GM21825 (cell line): ENCODE measurements around the gene CCDC92B.
"Not testable (repeated sequence)": the region's sequence is repeated elsewhere in the genome, so short reads cannot be mapped to it uniquely, and the experiment has no call there.

ENCODE experiments used
- ATAC-seq: cut with Tn5 transposase; IDR thresholded peaks from one replicate; pipeline ENCODE4 v1.9.1; 2021; ENCODE audit warnings: mild to moderate bottlenecking, moderate library complexity; ENCODE audit not compliant: unreplicated experiment

The CCDC92B gene

DNA sequence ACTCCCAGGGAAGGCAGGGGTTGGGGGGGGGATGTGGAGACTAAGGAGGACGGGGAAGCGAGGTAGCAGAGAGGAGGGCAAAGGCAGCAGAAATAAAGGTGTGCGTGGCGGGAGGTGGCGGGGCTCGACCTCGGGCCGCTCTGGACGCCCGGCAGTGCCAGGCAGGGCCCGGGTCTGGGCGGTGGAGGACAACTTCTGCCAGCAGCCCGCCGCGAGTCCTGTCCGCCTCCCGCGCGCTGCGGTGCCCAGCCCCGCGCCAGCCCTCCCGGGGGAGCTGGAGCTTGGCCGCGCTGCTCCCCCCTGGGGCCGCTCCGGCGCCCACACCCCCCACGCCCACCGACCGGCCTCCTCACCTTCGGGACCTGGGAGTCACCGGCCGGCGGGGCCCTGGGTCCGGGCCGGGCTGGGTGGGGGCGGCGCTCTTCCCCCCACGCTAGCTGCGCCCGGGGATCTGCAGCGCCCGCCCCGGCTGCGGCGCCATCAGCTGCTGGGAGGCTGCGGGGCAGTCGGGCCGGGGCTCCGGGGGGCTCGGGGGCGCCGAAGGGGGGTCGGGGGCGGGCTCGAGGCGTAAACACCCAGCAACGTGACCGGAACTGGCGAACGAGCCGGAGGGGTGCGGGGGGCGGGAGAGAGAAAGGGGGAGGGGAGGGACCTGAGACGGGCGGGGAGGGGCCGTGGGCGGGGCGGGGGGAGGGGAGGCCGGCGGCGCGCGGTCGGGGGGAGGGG lies at the start of gene CCDC92B:
CCDC92B (minus strand) TSS at position 595 of the 726 bp plus-strand sequence. CDS start 14,507 bp downstream, outside the sequence.
- no peak for ATAC-seq

DNA sequence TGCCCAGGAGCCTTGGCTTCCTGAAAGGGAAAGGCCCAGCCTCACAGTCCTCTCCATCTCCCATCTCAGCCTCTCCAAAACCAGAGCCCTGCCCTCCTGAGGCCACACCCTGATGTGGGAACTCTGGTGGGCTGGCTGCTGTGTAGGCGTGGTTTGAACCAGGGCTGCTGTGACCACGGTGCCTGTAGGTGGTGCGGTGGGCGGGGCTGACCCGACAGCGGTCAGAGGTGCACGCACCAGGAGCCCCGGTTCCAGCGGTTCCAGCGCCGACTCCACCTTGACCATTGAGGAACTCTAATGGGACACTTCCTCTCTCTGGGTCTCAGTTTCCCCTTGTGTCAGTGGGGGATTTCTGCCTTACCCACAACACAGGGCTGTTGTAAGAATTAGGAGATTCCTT lies 49.2 kb upstream of the CCDC92B start:
- ATAC-seq, result no peak

DNA sequence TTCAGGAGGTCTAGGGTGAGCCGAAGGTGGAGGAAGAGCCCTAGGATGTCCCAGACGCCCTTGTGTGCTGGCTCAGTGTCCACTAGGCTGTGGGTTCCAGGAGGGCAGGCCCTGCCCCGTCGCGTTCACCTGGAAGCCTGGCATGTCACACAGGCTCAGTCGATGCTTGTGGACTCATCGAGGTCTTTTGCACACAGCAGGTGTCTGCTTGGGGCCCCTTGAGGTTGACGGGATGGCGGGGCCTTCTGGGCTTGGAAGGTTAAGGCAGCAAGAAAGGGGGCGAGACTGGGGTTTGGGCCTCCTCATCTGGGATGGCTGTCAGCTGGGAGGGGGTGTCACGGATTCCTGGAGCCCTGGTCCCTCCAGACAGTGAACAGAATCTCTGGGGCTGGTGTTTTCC lies 48.7 kb upstream of the CCDC92B start:
- no peak for ATAC-seq

DNA sequence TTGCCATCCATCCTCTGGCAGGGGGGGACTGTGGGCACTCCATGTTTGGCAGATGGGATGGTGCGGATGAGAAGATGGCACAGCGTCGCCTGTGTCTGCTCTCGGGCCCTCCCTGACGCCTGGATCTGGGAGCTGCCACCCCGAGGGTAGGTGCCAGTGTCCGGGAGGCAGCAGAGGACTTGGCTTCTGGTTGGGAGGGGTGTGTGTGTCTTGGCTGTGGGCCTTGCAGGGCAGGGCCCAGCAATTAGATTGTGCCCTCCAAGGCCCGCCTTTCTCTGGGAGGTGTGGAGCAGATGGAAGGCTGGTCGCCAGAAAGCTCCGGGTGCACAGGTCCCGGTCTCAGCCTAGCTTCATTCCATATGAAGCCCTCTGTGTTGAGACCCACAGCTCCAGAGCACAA lies 48.2 kb upstream of the CCDC92B start:
- no peak for ATAC-seq

DNA sequence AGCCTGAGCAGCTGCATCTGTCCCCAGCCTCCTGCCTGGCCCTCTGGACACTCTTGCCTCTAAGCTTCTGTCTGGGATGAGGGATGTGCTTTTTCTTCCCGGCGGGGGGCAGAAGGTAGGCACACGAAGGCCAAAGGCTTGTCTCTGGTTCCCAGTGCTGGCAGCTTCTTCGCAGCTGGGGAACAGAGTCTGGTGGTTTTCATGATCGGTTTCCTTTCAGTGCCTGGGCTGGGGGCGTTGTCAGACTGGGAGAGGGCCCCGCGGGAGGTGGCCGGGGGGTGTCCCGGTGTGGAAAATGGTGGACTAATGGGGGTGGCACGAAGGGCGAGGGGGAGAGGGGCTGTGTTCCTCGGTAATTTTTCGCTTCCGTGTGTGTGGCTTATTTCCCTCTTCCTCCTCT lies 47.8 kb upstream of the CCDC92B start:
- no peak for ATAC-seq

DNA sequence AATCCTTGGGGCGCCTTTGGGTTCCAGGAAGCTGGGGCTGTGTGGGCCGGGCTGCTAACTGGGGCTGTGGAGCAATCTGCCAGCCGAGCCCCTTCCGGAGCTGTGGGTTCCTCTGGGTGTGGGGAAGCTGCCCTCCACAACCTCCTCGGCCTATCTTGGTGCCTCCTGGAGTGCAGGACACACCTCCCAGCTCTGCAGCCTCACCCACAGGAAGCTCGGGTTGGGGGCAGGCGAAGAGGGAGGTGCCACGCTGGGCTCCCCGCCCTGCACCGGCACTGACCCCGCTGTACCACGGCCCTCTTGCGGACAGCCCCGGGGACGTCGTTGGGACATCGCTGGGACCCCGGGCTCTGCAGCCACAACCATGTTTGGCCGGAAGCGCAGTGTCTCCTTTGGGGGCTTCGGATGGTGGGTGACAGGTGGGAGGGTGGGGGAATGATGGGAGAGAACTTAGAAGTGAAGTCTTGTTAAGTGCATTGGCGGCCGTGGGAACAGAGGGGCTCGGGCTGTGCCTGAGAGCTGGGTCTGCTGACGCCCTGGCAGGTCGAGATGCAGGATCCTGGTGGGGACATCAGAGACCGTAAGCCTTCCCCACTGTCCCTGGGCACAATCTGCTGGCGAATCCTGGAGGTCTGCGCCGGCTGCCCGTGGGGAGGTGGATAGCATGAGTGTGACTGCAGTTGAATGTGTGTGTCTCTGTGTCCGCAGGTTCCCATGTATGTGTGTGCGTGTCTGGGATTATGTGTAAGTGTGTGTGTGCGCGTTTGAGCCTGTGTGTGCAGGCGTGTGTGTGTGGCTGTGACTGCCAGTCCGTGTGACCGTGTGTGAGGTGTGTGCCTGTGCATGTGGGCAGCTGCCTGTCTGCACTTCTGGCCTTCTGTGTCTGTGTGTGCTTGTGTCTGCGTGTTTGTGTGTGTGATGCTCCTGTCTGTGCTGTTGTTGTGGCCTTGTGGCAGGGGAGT lies 47.0 kb upstream of the CCDC92B start, which contains the start of gene RAP1GAP2:
RAP1GAP2 (plus strand) TSS at position 275 of the 962 bp plus-strand sequence; CDS start at position 365, 90 bp downstream.
- ATAC-seq, result no peak

DNA sequence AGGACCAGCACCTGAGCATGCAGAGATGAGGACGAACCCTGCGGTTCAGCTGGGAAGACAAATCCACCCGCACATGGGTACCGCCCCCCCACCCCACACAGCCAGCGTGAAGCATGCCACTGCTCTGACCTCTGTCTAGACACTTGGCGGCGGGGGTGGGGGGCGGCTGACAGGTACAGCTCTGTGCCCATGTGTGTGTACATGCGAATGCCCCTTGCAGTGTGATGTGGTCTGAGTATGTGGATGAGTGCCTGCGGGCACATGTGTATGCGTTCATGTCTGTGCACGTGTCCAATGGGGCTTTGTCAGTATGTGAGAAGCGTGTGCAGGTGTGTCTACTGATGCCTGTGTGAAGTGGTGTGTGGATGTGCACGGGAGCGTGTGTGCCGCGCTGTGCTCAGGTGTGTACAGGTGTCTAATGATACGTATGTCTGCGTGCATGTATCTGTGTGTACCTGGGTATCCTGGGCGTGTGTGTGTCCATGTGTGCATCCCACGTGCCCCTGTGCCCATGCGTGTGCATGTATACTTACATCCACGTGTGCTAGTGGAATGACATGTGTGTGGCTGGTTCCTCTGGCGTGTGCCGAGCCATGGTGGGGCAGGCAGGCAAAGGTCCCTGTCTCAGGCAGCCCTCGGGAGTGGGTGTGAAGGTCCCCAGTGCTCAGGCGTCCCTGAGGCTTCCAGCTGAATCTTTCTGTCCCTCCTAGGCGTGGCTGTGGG lies 46.1 kb upstream of the CCDC92B start:
- ATAC-seq, result no peak

DNA sequence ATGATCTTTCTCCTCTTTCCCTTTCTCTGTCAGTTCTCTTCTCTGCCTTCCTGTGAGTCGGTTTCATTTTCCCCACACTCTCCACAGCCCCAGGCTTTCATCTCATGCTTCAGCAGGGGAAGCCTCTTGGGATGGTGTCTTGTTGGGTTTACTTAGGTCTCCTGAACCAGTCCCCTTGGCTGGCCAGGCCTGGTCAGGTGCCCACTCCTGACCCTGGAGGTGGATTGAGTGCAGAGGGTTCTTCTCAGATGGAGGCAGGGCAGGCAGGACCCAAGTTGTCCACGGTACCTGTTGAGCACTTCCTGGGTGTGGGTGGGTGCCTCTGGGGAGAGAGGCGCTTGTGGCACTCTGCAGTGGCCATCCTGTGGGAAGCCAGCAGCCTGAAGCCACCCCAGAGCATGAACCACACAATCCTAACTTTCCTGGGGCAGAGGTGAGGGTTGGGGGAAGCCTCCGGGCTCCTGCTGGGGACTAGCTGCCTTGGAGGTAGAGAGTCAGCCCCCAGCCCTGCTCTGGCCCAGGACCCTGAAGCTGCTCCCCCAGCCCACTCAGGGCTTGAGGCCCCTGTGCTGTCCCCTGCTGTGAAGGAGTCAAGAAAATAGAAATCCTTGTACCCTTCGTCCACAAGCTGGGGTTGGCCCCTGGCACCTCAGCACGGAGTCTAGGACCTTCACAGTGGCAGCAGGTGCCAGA lies 44.8 kb upstream of the CCDC92B start:
- no peak for ATAC-seq

DNA sequence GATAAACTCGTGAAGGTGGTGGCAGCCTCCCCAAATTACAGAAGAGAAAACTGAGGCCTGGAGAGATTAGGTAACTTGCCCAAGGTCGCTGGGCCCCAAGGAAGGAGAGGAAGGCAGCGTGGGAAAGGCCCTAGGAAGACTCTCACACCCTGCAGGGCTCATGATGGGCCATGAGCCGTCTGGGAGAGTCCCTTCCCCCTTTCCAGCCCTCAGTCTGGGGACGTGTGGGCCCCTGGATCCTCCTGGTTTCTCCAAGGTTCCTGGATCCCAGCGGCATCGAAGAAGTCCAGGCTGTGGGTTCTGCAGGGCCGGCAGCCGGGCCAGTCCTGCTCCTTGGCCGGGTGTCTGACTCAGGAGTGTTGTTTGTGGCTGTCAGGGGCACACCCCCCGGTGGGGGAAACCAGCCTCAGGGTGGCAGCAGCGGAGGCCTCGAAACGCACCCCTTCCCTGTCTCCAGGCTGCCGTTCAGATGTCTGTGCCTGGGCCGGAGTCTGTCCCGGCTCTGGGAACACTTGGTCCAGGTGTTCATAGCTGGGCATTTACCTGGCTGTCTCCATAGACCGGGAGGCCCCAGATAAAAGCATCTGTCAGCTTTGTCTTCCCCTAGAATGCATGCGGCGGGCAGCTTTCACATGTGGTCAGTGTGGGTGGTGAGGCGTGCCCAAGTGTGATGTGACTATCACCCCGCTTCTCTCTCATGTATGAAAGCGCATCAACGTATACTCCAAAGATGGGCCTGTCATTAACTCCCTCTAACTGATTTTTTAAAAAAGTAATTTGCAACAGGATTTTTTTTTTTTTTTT lies 43.1 kb upstream of the CCDC92B start:
- ATAC-seq, result no peak

DNA sequence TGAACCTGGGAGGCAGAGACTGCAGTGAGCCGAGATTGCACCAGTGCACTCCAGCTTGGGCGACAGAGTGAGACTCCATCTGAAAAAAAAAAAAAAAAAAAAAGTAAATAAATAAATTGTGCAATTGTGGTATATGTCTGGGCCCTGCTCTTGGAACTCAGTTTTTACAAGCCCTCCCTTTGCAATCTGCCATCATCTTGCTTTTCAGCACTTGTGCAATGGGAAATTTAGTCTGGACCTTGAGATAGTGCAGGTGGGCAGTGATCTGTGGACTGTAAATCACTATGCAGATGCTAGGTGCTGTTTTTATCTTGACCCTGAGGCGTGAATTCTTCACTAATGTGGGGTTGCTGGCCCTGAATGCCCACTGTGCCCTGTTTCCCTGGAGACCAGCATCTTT lies 40.2 kb upstream of the CCDC92B start:
- ATAC-seq, result no peak

DNA sequence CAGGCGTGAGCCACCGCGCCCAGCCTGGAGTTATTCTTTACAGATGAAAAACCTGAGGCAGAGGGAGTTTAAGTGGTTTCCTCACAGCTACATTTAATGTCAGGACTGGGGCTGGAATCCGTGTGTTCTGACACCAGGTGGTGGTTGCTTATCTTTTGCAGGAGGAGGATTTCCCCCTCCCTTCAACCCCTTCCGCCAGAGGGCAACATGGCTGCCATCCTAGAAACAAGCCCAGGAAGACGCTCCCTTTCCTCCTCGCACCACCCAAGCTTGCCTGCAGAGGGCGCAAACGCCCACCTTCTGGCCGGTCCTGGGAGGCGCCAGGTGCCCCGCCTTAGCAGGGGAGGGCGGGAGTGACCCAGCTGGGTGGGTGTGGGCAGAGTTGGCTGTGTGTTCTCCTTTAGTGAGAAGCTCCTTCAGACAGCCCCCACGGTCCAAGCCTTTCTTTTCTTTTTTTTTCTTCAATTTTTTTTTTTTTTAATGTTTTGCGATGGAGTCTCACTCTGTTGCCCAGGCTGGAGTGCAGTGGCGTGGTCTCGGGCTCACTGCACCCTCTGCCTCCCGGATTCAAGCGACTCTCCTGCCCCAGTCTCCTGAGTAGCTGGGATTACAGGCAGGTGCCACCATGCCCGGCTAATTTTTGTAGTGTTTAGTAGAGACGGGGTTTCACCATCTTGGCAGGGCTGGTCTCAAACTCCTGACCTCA lies 36.9 kb upstream of the CCDC92B start:
- ATAC-seq, result no peak

DNA sequence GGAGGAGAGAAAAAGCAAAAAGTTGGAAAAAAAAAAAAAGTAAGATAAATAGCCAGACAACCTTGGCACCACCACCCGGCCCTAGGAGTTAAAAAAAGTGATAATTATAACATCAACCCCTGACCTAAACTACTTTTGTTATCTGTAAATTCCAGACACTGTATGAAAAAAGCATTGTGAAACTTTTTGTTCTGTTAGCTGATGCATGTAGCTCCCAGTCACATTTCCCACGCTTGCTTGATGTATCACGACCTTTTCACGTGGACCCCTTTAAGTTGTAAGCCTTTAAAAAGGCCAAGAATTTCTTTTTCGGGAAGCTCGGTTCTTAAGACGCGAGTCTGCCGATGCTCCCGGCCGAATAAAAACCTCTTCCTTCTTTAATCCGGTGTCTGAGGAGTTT lies 35.9 kb upstream of the CCDC92B start:
- not testable (repeated sequence) for ATAC-seq

DNA sequence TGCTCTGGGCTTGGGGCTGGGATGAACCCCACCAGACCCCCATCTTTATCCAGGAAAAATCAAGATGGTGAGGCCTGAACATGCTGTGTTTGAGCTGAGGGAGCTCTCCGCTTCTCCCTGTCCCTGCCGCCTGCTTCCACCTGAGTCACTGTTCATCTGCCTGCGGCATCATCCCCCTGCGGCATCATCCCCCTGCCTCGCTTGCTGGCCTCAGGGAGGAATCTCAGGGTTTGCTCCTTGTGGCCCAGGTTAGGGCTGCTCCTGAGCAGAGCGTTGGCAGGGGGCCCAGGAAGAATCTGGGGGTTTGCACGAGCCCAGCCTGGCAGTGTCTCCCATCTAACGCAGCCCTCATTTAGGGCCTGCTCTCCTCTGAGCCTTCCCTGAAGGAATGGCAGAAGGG lies 35.4 kb upstream of the CCDC92B start:
- no peak for ATAC-seq

DNA sequence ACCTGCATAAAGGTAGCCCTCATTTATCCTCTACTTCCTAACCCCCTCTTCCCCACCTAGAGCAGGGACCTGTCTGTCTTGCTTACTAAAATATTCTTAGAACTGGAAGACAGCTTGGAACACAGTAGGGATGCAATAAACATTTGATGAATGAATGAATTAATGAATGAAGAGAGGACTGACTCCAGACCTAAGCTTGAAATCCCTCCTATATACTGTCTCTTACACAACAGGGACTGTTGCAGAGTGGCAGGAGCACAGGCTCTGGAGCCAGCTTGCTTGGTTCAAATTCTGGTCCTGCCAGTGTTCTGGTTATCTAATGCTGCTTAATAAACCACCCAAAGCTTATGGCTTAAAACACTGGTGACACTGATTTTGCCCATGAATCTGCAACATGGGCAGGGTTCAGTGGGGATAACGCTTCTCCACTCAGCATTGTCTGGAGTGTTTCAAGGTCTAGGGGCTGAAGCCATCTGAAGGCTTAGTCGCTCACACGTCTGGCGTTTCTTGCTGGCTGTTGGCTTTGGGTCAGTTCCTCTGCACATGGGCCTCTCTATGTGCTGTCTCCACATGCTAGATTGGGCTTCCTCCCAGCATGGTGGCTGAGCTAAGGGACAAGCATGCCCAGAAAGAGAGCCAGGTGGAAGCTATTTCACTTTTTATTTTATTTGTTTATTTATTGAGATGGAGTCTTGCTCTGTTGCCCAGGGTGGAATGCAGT lies 34.0 kb upstream of the CCDC92B start:
- ATAC-seq, result no peak

DNA sequence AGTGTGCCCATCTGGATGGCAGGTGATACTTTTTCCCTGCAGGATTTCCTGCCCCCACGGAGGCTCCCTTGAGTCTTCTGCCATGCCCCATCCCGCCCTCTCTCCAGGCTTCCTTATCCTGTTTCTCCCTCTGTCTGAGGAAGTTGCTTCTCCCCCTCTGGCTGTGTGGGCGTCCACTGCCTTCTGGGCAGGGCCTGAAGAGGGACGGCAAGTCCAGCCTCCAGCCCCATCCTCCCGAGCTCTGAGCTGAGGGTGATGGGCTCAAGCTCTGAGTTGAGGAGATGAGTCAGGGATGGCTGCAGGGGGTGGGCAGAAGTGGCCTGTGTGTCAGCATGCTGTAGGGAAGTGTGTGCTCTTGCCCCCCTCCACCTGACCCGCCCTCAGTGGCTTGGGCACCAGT lies 32.6 kb upstream of the CCDC92B start:
- no peak for ATAC-seq

DNA sequence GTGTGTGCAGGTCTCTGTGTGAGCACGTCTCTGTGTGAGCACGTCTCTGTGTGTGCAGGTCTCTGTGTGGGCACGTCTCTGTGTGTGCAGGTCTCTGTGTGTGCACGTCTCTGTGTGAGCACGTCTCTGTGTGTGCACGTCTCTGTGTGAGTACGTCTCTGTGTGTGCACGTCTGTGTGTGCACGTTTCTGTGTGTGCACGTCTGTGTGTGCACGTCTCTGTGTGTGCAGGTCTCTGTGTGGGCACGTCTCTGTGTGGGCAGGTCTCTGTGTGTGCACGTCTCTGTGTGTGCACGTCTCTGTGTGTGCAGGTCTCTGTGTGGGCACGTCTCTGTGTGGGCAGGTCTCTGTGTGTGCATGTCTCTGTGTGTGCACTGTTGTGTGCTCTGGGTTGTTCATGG lies 32.1 kb upstream of the CCDC92B start:
- not testable (repeated sequence) for ATAC-seq

DNA sequence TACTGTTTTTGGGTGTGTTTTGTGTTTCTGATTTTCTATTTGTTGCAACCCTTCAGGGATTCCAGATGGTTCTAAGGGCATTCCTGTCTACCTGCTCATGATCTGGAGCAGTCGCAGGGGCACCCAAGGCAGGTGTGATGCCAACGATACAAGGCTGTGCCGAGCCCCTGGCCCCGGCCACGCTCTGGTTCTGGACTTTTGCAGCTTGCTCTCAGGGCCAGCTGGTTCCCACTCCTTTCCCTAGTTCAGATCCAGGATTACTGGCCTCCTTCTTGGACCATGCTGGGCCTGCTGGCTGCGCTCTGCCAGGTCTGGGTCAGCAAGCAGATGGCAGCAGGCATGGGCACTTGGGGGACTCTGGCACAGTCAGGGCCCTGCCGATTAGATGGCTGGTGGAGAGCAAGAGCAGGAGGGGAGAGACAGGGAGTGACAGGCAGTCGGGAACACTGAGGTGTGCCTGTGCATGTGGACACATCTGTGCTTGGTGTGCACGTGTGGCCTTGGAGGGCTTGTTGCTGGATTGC lies 31.5 kb upstream of the CCDC92B start:
- no peak for ATAC-seq

DNA sequence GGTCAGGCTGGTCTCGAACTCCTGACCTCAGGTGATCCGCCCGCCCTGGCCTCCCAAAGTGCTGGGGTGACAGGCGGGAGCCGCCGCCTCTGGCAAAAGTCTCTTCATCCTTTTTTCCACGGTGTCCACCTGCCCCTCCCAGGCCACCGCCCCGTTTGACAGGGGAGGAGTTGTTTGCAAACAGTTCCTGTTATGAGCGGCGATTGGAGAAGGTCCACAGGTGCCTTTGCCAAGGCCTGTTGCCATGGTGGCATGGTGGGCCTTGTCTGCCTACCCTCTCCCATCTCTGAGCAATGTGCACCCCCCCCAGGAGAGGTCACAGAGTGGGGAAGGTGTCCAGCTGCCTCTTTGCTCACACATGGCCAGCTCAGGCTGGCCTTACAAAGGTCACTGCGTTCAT lies 30.8 kb upstream of the CCDC92B start:
- no peak for ATAC-seq
